NK-92 treated with Interleukin-12 subunit alpha and Interleukin-12 subunit beta, amount 100 ng/mL, for 24 hours (cell line): ENCODE results near the gene CELF4.

Experiments used
- DNase-seq: peaks from one replicate; lab custom pipeline; 2025; lab: John Stamatoyannopoulos, UW

Gene CELF4

DNA sequence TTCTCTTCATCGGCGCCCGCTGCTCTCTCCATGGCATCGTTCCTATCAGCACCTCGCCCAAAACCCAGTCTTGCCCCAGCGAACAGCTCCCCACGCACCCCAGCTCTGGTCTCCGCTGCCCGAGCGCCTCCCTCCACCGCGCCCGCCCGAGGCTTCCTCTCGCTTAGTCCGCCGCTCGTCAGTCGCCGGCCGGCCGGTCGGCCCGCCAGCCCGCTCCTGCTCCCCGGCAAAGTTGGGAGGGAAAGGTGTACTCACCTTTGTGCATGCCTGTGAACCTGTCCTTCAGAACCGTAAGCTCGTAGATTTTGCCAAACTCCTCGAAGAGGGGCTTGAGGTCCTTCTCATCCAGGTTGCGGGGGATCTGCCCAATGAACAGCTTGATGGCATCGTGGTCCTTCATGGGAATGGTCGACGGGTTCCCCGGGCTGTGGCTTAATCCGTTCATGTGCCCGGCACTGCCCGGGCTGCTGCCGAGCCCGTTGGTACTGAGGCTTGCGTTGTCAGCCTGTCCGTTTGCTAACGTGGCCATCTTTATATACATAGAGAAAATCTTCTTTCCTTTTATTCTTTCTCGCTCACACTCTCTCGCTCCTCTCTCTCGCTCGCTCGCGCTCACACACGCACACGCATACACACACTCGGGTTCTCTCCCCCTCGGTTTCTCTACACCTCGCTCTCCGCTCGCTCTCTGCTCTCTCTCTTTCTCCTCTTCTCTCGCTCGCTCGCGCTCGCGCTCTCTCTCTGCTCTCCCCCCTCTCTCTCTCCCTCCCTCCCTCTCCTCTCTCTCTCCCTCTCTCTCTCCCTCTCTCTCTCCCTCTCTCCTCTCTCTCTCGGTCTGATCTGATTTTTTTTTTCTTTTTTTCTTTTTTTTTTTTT lies at the start of gene CELF4:
Gene CELF4, minus strand, starts transcription at position 698 of the 876 bp plus-strand sequence.
- no peak for DNase-seq

DNA sequence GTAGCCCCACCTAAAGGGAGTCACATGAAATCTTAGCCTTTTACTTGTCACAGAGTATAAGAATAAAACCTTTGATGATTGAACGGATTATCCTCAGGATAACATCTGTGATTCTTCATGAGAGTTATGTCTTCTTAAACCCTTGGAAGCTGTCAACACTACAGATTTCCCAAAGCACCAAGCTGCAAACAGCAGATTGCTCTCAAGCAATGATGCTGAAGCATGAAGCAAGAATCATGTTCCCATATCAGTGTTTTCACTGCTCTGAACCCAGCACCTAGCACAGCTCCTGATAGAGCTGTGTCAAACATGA lies 47.6 kb upstream of the CELF4 start:
- DNase-seq = no peak

DNA sequence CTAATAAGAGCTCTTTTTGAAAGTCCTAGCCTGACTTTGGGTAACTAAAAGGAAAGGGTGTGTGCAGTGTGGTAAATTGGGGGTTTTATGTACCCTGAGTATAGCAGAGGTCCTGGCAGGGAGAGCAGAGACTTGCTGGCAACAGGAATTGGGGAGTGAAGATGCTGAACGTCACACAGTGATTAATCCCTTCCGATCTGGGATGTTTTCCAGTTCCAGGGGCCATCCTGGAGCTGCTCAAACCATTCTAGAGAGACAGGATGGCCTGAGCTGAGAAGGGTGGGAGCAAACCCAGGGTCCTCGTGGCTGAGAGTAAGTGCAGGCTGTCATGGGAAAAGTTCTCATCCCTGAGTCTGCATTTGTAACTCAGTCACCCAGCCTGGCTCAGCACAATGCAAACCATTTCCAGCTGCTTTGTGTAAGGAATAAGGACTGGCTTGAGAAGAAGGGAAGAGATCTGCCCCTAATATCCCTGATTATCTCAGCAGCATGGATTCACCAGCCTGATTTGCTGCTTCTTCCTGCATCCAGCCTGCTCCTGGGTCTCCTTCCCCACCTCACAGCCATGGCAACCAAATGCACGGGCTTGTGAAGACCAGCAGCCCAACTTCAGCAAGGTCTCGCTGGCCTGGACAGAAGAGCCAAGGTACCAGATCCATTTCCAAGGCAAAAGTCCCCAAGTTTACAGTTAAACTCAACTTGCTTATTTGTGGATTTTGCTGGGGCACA lies 47.1 kb upstream of the CELF4 start:
- DNase-seq = no peak

DNA sequence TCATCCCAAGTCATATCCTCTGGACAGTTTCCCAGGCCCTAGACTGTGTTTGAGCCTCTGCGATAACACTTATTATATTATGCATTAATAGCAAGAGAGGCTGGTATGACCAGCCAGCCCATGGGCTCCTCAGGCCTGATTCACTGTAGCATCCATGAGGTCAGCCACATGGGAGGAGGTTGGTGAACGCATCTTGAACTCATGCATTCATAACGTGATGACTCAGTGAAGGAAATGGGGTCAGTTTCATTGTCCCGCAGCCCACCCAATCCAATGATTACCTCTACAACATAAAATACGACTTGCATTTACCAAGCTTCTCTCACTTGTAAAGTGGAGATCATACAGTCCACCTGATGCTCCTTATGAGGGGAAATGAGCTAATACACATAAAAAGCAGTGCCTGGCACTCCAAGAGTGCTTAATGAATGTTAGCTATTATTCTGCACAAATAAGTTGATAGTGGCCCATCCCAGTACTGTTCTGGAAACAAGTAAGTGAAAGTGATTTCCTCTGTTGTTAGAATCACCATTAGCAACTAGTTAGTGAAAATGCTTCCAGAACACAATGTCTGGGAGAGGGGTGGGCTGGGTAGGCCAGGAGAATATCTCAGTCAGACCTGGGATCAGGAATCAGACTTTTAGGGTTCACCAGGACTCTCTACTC lies 46.1 kb upstream of the CELF4 start:
- no peak for DNase-seq

DNA sequence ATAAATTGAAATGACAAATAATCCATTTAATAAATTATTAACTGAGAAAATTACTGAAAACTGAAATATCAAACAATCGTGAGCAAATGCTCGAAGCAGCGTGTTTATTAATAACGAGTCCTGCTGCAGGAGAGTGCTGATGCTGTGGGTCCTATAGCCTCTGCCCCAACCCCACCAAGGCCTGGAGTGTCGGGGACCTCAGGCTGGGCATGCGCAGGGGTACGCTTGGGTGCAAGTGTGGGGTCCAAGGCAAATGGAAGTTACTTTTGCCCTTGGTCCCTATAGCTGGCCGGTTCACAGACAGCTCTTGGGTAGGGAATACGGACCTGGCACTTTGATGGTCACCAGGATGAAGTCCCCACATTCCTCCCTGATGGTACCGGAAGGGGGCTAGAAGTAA lies 43.3 kb upstream of the CELF4 start:
- no peak for DNase-seq

DNA sequence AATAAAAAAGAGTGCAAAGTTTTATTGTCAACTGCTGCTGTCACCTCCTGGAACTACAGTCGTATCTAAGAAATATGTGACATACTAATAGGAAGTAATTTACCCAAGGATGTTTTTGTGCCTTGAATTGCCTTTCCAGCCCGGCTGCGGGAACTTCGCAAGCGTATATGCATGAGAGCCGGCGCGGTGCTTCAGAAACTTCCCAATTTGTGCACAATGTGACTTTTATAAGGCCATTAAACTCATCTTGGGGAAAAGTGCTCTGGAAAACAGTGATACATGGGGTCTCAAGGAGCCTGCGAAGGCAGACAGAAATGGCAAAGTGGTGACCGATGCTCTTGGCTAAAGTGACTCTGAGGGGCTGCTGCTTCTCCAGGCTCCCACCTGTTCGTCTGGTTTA lies 41.7 kb upstream of the CELF4 start:
- no peak for DNase-seq

DNA sequence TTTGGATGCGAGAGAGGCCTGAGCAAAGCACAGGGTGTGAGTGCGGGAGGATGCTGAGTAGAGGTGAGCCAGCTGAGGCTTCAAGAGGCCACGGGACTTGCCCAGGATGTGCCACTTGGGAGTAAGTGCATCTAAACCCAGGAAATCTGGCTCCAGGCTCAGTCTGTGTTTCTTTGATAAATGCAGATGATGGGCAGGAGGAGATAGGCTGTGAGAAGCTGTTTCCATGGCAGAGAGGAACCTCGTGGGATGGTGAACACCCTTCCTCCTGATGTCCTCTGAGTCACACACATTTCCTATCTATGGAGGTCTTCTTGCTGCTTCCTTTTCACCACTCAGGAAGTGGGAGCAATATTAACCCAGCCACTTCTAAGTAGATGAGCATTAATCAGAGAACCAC lies 38.4 kb upstream of the CELF4 start:
- DNase-seq = no peak

DNA sequence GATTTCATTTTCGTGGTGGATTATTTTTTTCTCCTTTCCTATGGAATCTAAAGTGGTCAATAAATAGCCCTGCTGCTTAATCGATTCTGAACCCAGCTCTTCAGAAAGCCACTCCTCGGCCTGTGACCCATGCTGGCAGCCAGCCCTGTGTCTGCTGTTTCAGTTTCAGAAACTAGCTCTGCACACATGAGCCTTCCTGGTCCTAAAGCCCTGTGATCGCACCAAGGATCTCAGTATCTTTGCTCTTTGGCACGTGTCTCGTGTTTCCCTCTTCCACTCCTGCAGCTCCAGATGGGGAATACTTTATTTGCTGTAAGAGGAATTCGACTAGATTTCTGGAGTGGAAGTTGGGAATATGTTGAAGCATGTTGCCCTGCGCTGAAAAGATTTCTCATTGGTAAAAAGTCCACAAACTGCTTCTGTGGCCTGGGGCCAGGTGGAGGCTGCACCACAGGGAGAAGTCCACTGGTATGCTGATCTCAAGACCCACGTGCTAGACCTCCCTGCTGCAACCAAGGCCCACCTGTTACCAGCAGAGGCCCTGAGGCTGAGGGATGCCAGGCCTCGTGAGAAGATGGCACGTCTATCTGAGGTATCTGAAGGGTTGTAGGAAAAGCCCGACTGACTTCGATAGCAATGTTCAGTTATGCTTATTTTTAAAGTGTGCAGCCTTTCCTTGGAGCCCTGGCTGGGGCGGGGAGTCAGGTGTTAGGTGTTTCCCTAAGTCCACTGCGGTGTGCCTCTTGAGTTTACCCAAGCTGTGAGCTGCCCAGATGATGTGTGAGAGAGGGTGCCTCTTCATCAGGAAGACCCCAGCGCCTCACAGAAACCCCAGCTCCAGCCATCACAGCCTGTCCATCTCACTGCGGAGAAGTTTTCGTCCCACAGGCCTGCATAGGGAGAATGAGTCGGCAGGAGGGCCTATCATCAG lies 33.6 kb upstream of the CELF4 start:
- no peak for DNase-seq

DNA sequence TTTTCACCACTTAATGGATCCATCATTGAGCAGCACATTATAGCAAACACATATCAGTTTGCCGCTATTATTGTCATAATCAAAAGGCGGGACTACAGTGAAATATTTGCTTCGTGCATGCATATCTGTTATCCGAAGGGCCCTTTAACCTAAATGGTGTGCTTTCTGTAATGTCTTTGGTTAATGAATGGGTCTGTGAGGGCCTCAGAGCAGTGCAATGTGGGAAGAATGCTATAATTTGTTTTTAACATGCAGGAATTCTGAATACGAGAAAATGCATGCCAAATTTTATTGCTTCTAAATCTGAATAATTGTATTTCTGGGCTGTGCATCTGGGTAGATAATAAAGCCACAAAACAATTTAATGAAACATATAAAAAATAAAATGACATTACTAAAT lies 32.8 kb upstream of the CELF4 start:
- DNase-seq = no peak

DNA sequence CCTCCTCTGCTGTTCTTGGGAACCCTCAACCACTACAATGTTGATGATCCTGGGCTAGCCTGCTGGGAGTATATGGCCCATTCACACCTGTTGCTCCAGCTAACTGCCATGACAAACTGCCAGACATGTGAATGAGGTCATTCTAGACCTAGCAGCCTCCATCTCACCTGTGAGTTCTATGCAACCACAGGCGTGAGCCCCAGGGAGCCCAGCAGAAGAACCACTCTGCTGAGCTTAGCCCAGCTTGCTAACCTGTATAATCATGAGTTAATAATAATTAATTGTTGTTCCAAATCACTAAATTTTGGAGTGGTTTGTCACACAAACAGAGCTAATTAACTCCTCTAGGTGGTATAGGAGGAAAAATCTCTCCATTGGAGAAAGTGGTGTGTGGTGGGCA lies 24.7 kb upstream of the CELF4 start:
- no peak for DNase-seq

DNA sequence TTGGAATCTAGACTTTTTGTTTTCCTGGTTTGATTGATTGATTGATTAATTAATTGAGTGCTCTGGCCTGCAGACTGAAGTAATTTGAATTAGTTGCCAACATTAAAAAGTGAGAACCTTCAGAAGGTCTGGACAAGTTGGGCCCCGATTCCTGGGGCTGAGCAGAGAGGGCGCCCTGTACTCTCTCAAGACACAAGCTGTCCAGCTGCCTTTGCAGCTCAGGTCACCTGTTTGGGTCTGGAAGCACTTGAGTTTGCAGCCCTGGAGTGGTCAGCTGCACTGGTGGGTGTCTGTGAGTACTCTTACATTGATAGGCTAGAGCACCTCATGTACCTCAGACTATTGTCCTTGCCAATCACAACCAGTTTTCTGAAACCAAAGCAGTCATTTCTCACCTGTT lies 22.7 kb upstream of the CELF4 start:
- DNase-seq = no peak

DNA sequence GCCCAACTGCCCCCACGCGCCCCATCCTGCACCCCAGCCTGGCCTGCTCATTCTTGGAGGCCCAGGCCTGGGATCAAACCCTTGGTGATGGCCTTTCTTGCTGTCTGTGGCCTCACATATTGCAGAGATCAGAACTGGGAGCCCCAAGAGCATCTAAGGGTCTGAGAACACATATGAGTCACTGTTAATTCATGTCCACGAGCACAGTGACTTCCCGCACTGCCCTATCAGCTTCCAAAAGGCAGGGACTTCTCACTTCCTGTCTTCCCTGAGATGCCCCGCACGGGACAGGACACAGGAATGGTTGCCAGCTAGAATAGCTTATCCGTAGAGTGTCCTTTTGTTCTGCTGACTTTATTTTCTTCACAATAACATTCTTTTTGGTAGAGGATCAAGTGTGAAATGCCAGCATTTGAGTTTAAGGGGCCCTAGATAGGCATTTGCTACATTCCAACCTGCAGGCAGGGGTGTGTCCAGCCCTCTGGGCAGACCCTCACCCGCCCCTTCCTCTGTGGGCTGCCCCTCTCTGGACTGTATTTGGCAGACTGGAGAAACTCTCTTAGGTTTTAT lies 21.1 kb upstream of the CELF4 start:
- DNase-seq = no peak

DNA sequence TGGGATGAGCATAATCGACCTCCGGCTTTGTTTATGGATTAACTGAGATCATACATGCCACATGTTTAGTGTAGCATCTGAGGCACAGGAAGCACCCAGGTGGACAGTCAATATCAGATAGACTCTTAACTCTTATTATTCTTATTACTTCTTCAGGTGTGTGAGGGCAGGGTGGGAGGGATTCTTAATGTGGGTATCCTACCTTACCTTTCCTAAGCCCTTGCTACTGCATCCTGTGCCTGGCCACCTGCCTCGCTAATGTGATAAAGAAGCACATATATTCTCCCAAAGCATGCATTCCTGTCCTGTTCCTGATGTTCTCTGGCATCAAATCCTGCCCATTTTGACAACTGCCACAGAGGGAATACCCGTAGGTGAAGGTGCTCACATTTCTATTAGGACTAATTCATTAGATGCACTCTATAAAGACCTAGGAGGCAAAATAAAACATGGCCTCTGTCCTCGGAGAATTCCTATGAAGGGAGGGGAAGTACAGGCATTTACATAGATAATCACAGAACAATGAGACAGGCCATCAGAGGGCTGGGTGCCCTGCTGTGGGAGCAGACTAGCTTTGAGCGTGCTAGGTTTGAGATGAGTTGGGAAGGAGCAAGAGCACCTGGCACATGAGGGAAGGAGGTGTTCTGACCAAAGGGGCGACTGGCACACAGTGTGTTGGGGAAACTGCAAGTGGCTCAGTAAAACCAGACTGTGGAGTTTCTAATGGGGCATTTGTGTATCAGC lies 19.5 kb upstream of the CELF4 start:
- DNase-seq = no peak

DNA sequence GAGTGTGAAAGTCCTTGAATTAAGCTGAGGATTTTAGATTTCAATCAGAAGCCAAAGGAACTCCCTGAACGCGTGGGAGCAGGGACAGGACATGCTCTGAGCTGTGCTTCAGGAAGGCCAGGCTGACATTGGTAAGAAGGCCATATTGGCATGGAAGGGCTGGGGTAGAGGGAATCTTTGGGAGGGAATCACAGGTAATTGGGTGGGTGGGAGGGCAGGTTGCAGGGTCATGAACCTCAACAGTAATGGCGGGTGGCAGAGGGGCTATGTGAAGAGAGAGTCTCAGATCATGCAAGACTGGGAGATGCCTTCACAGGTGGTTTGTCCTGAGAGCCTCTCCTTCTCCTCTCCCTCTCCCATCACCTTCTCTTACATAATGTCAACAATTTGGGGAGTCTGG lies 18.6 kb upstream of the CELF4 start:
- DNase-seq = no peak

DNA sequence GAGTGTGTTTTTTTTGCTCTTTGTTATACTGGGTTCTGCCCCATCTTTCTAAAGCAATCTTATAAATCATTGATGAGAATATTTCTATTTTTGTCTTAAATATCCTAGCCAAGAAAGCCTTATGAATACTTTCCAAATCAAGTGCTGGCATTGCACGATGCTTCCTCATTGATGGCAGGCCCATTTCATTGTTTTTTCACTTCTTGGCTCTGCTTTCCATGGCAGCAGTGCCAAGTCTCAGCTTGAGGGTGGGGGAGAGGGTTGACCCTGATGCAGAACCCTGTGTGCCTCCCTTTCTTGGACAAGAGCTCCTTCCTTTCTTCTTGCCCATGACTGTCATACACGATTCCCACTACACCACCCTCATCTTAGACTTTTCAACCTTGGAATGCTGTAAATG lies 16.7 kb upstream of the CELF4 start:
- DNase-seq = no peak

DNA sequence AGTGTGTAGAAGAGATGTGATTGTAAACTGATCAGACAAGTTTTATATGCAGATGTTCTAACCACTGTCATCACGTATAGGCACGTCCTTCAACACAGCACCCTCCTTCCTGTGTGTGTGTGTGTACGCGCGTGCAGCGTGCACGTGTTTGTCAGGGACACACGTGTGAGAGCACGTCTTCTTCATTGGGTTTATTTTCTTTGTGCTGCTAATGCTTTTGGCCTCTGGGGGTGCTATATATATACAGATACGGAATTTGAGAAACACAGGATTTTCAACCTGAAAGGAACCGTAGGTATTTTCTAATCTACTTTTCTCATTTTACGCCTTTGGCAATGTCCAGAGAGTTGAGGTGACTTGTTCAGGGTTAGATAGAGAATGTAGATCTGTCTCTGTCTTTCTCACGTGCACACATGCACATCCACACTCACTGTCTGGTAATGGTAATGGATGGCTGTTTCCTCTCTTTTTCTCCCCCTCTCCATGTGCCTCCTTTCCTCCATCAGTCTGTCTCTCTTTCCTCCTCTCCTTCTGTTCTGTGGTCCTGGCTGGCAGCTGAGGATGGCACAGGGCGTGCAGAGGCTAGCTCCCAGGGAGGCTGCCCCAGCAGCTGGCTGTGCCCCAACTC lies 13.4 kb upstream of the CELF4 start:
- DNase-seq = no peak

DNA sequence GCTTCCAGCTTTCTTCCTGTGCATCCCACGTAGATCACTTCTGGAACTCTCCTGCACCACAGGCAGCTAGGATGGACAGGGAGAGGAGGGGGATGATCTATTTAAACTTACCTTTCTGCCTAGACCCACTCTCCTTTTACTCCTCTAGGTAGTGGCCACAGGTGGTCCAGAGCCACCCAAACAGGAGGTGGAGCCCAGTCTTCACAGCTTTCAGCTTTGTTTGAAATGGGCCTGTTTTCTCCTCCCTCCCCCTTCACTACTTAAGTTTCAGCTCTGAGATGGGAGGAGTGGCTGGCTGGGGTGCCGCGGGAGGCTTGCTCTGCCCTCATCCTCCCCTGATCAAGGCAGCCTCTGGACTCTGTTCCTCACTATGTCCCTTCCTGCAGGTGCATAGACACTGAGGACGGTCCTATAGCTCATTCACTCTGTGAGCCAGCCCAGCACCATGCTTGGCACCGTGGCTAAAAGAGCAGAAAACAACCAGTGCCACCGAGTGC lies 12.6 kb upstream of the CELF4 start:
- no peak for DNase-seq

DNA sequence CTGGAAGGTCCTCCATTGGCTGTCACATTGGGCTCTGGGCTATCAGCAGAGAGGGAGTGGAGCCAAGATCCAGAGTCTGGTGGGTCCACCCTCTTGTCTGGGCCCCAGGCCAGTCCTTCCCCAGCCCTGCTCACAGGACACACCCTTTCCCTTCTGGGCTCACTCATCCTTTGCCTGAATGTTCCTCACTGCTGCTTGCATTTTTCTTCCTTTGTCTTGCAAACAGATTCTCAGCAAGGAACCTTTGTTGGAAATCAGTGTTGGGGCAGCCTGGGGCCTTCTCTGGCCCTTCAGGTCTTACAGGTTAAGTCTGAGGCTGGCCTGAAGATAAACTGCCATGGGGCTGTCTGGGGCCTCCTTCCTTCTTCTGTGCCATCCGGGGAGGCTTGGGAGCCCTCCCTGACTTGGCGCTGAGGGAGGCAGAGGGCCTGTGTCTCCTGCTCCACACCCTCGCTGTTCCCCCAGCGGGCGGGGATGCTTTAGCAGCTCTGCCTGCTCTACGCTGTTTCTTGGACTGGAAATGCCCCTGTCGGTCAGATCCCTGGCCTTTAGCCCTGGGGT lies 11.5 kb upstream of the CELF4 start:
- DNase-seq = no peak

DNA sequence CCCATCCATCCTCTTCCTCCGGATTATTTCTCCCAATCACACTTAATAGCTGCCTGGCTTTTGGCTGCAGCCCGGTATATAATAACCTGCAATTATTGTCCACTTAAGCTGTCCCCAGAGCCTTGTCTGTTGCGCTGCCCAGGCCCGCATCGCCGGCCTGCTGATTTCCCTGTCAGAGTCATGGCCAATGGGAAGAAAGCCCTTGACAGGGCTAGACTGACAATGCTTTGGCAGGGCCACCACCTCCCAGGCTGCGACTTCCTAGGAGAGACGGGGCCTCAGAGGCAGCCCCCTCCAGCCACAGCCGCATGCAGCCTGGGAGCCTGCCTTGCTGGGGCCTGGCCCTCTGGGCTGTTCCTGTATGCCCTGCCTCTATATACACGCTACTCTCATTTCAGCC lies 10.0 kb upstream of the CELF4 start:
- DNase-seq = no peak

DNA sequence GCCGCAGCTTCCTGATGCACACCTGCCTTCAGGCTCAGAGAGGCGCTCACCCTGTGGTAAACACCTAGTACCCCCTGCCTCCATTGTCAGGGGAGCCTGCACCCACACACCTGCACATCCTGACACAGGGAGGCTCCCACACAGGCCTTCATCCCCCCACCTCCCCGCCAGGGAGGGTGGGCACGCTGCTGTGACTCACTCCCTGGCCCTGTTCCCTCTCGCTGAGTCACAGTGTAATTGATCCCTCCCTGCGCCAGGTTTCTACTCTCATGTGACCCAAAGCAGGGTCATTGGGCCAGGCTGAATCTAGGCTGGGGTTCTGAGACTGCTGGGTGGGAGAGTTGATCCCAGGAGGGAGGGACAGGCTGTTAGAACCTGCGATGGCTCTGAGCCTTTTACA lies 8.5 kb upstream of the CELF4 start:
- DNase-seq = no peak
